Aorta (tissue), 5 donors: ENCODE measurements around the gene ZBTB1. TPM values are rescaled to one million over a fixed set of nuclear protein-coding genes. Genes with fewer than 3 reads are reported as not detected.
"Not testable (repeated sequence)": the region's sequence is repeated elsewhere in the genome, so short reads cannot be mapped to it uniquely, and the experiment has no call there.

Experiments
- ATAC-seq: fragments of 200-7000 bp; cut with Tn5 transposase; one replicate; pipeline ENCODE4 v1.9.1; 2022; ENCODE audit warnings: moderate library complexity; ENCODE audit not compliant: low FRiP score
- DNase-seq, 2 donors: peaks; one replicate each; pipeline ENCODE4 v3.0.0-alpha.2; 2020
- H3K27ac ChIP-seq, 2 donors: one replicate each; pipeline ENCODE4 v1.5.1; 2013; ENCODE audit warnings: low read length in 2 of 2, mild to moderate bottlenecking in 2 of 2, moderate library complexity in 2 of 2, control low read depth in 1 of 2, inconsistent platforms in 1 of 2, low read depth in 1 of 2
- H3K27me3 ChIP-seq, 2 donors: one replicate each; pipeline ENCODE4 v1.6.1; 2013; ENCODE audit warnings: control low read depth in 1 of 2, low read length in 1 of 2, mild to moderate bottlenecking in 1 of 2, moderate library complexity in 1 of 2; ENCODE audit not compliant: insufficient read depth in 2 of 2, control insufficient read depth in 1 of 2
- H3K36me3 ChIP-seq, 2 donors: one replicate each; pipeline ENCODE4 v1.6.1; 2013; ENCODE audit warnings: control low read depth in 1 of 2, low read length in 1 of 2, mild to moderate bottlenecking in 1 of 2; ENCODE audit not compliant: insufficient read depth in 2 of 2, control insufficient read depth in 1 of 2
- H3K4me1 ChIP-seq, 2 donors: one replicate each; pipeline ENCODE4 v1.6.1; 2013; ENCODE audit warnings: low read length in 2 of 2, control low read depth in 1 of 2, mild to moderate bottlenecking in 1 of 2, moderate library complexity in 1 of 2; ENCODE audit not compliant: insufficient read depth in 2 of 2, control insufficient read depth in 1 of 2
- H3K4me3 ChIP-seq, 2 donors: one replicate each; pipeline ENCODE4 v1.5.1; 2013; ENCODE audit warnings: low read length in 2 of 2, control low read depth in 1 of 2, mild to moderate bottlenecking in 1 of 2
- H3K9me3 ChIP-seq: one replicate; pipeline ENCODE4 v1.6.1; 2013; ENCODE audit warnings: mild to moderate bottlenecking, low read length; ENCODE audit not compliant: control insufficient read depth
- WGBS, 2 donors: extraction: QIAGEN DNeasy Blood & Tissue Kit; methylation state at CpG; one replicate each; pipeline ENCODE4 v1.1.7; 2013; 5-methylcytosine and 5-hydroxymethylcytosine counted together
- intact Hi-C, 2 donors: fragments of 100-400 bp; cut with DNase I; formaldehyde crosslinking; loops; one replicate each; pipeline versions ENCODE4 v1.14.2 to v1.15.0; 2022
- polyA plus RNA-seq, 2 donors: library from polyadenylated mRNA; stranded (reverse); fragments of 200-250 nt; gene quantifications; one replicate each; pipeline ENCODE4 v1.2.3, GENCODE V29; 2013
- total RNA-seq, 2 donors: library from RNA; stranded (reverse); fragmentation: NEBNext Ultra II Directional; extraction: Animal tissue kit (Norgen Biotek cat#: 25700); gene quantifications; one replicate each; pipeline ENCODE4 v1.2.1, GENCODE V29; 2021
- donor health status: healthy with polysubstance abuse.
- donor health status: Bipolar disorder and iron deficiency.
- donor health status: DM: no; HTN: no; CAD: no.
- donor health status: DM: no; HTN: no; CAD: no.
- donor health status: DM: yes; HTN: yes; CAD: no.

ZBTB1 gene
- total and polyA plus RNA-seq, 4 donors: 14.0 to 63.8 (median 27.3) TPM

DNA sequence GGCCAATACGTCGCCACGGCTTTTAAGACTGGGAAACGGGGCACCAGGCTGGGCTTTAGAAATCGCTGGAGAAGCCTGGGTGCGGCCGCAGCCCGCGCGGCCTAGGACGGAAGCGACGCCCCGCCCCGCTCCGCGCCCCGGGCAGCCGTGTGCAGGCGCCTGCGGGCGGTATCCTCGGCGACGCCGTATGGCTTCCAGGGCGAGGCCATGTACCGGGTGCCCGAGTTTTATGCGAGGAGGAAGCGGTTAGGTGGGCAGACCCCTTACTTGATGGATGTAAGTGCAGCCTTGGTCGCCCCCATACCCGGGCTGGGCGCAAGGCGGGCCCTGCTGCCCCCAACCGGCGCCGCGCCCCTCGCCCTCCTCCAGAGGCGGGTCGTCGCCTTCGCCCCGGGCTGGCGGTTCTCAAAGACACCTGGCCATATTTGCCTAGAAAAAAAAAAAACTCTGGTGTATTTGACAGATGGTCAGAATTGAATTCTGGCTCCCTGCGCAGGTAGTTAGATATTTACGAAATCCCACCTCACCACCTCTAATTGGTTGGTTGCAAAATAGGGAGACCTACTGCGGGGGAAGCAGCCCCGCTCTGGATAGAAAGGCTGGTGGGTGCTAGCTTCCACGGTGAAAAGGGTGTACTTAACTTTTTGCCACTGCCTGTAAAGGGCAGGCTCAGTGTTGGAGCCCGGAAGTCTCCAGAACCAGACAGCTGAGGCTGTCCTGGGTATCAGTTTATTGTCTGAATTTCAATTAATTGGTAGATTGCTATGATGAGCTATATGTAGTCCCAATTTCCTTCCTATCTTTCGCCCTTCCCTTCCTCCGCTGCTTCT, 45.4 kb downstream of the ZBTB1 start, which contains the start of gene PPP1R36:
TSS of gene PPP1R36 (plus strand) at position 171 of the 830 bp plus-strand sequence. CDS start at position 208, 37 bp downstream.
- Histone ChIP-seq H3K4me3 (peak within 1 kb of the TSS in 1 of 2 donors; percentile 8), H3K36me3 (no peaks in the 10 kb centered on the region), H3K4me1 (no peaks in the 10 kb centered on the region), H3K9me3 (no peaks in the 10 kb centered on the region), H3K27me3 (no peaks in the 10 kb centered on the region), H3K27ac (no peak within 1 kb of the TSS)
- 16% methylated on average over 54 of the region's 54 CpGs for WGBS, 2 donors
- intact Hi-C loops: loop anchor here in 1 of 2 donors (10.0 kb wide), 2 partner anchors 215 to 365 kb away; partner anchors contain the start of gene CHURC1
- ATAC-seq (peak; percentile 90), DNase-seq (peak; percentile 64 to 87)

- H3K4me3 ChIP-seq: no peak overlapping the region
- no peaks in the 10 kb centered on the region for H3K4me1 ChIP-seq
- ATAC-seq (no peak), DNase-seq (no peak)
- intact Hi-C loops: no loop called here
- no peaks in the 10 kb centered on the region for H3K27me3 ChIP-seq
- no peaks in the 10 kb centered on the region for H3K9me3 ChIP-seq
- WGBS, 2 donors: 89 to 91% methylated on average over 7 of the region's 7 CpGs
- no peak overlapping the region for H3K27ac ChIP-seq
- H3K36me3 ChIP-seq: no peaks in the 10 kb centered on the region
Observed at GRCh38 chr14:64550621-64551333, 46.2 kb downstream of the ZBTB1 start.

DNA sequence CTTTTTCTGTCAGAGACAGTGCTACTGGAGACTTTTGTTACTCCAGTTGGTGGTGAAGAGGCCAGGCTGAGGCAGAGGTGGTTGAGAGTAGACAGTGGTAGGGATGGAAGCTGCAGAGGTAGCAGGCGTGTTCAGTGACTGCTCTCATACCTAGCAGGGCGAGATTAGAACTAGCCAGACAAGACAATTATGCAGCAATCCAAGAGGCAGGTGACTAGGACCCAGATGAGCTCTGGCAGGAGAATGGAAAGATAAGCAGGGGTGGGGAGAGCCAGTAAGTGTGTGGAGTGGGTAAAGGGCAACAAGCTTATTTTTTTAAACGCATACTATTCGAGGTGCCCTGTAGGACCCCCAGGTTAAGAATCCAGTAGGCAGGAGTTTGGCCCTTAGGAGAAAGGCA, 50.0 kb downstream of the ZBTB1 start:
- no peak for ATAC-seq
- 77 to 81% methylated on average over 4 of the region's 4 CpGs for WGBS, 2 donors
- no peak for DNase-seq
- Histone ChIP-seq H3K4me3 (no peak overlapping the region), H3K27me3 (no peaks in the 10 kb centered on the region), H3K36me3 (no peaks in the 10 kb centered on the region), H3K27ac (no peak overlapping the region), H3K9me3 (no peaks in the 10 kb centered on the region), H3K4me1 (no peaks in the 10 kb centered on the region)
- intact Hi-C loops: no loop called here

GRCh38 chr14:64556526-64556925, 52.0 kb downstream of the ZBTB1 start:
- no peak overlapping the region for H3K27ac ChIP-seq
- no peak overlapping the region for H3K4me3 ChIP-seq
- intact Hi-C loops: no loop called here
- H3K27me3 ChIP-seq: no peaks in the 10 kb centered on the region
- no peaks in the 10 kb centered on the region for H3K36me3 ChIP-seq
- no peak for DNase-seq
- H3K9me3 ChIP-seq: no peaks in the 10 kb centered on the region
- ATAC-seq: no peak
- H3K4me1 ChIP-seq: peaks cover 0 to 2% of the 10 kb centered on the region in 2 donors
- 96% methylated on average over 5 of the region's 5 CpGs for WGBS, 2 donors

DNA sequence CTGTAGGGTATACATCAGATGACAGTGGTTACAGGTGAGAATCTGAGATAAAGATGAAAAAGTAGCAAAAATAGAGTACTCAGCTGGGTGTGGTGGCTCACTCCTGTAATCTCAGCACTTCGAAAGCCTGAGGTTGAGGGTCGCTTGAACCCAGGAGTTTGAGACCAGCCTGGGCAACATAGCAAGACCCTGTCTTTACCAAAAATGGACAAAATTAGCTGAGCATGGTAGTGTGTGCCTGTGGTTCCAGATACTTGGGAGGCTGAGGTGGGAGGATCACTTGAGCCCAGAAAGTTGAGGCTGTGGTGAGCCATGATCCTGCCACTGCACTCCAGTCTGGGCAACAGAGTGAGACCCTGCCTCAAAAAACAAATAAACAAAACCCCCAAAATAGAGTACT, 53.6 kb downstream of the ZBTB1 start:
- H3K27ac ChIP-seq, H3K4me3 ChIP-seq, H3K27me3 ChIP-seq, intact Hi-C loops, H3K9me3 ChIP-seq, H3K4me1 ChIP-seq, DNase-seq, H3K36me3 ChIP-seq, ATAC-seq: not testable (repeated sequence)
- WGBS, 2 donors: 96 to 97% methylated on average over 2 of the region's 2 CpGs

- intact Hi-C loops: no loop called here
- ATAC-seq: no peak
- Histone ChIP-seq H3K4me3 (no peak overlapping the region), H3K27ac (no peak overlapping the region), H3K9me3 (no peaks in the 10 kb centered on the region), H3K36me3 (no peaks in the 10 kb centered on the region), H3K27me3 (no peaks in the 10 kb centered on the region), H3K4me1 (peaks cover 3 to 5% of the 10 kb centered on the region in 2 donors)
- DNase-seq: no peak
- WGBS, 2 donors: 81 to 82% methylated on average over 2 of the region's 2 CpGs
Observed at GRCh38 chr14:64561631-64562030, 57.1 kb downstream of the ZBTB1 start.

- Histone ChIP-seq H3K4me3 (no peak overlapping the region), H3K4me1 (peaks cover 4 to 5% of the 10 kb centered on the region in 2 donors), H3K27ac (no peak overlapping the region), H3K9me3 (no peaks in the 10 kb centered on the region), H3K27me3 (no peaks in the 10 kb centered on the region), H3K36me3 (no peaks in the 10 kb centered on the region)
- ATAC-seq (no peak), DNase-seq (no peak)
- intact Hi-C loops: no loop called here
Observed at GRCh38 chr14:64562436-64562835, 57.9 kb downstream of the ZBTB1 start.

- H3K4me3 ChIP-seq: no peak overlapping the region
- no peak overlapping the region for H3K27ac ChIP-seq
- ATAC-seq (no peak), DNase-seq (no peak)
- no peaks in the 10 kb centered on the region for H3K9me3 ChIP-seq
- intact Hi-C loops: no loop called here
- H3K4me1 ChIP-seq: peaks cover 4 to 5% of the 10 kb centered on the region in 2 donors
- 78 to 80% methylated on average over 6 of the region's 6 CpGs for WGBS, 2 donors
- no peaks in the 10 kb centered on the region for H3K36me3 ChIP-seq
- H3K27me3 ChIP-seq: no peaks in the 10 kb centered on the region
Observed at GRCh38 chr14:64563696-64564095, 59.1 kb downstream of the ZBTB1 start.
